HEK293 (cell line): ENCODE measurements around the gene PKP2.
A peak's percentile ranks its signal among the peaks of the same experiment; 100 is the strongest.
"Not testable (repeated sequence)": the region's sequence is repeated elsewhere in the genome, so short reads cannot be mapped to it uniquely, and the experiment has no call there.

Experiments used
- CTCF ChIA-PET: fragments of 350-600 bp; formaldehyde crosslinking; extraction: SDS; loops from one replicate; lab custom pipeline; 2021; ENCODE audit warnings: antibody characterized with exemption; lab: Yijun Ruan, JAX
- POLR2A ChIA-PET: fragments of 300-600 bp; formaldehyde crosslinking; extraction: SDS; loops from one replicate; lab custom pipeline; 2020; ENCODE audit warnings: antibody characterized with exemption, inconsistent platforms; lab: Yijun Ruan, JAX
- H3K27ac ChIP-seq: fragments of 200-500 bp; sonication (Bioruptor generic); 2 replicates; pipeline ENCODE4 v1.5.1; 2014; ENCODE audit warnings: low read depth, low read length, control low read depth, inconsistent platforms; ENCODE audit errors: extremely low read depth
- H3K36me3 ChIP-seq, 2 experiments: fragments of 200-500 bp in 1 of 2; sonication (Bioruptor generic) in 1 of 2; 1 replicate in 1 of 2; 2 replicates in 1 of 2; pipeline ENCODE4 v1.5.1; 2014 to 2017; ENCODE audit warnings: inconsistent platforms in 2 of 2, low read length in 2 of 2; ENCODE audit not compliant: control insufficient read depth in 2 of 2, insufficient read depth in 1 of 2
- H3K4me1 ChIP-seq: fragments of 200-500 bp; sonication (Bioruptor generic); 2 replicates; pipeline ENCODE4 v1.5.1; 2014; ENCODE audit warnings: mild to moderate bottlenecking, low read length, inconsistent platforms; ENCODE audit not compliant: control insufficient read depth, insufficient read depth
- H3K4me3 ChIP-seq: 2 replicates; pipeline ENCODE4 v1.5.1; 2011; ENCODE audit warnings: low read depth, mild to moderate bottlenecking, control low read depth, low read length, moderate library complexity
- H3K9me3 ChIP-seq: fragments of 200-500 bp; sonication (Bioruptor generic); 2 replicates; pipeline ENCODE4 v1.5.1; 2014; ENCODE audit warnings: low read depth, low read length, inconsistent platforms; ENCODE audit not compliant: control insufficient read depth, insufficient read depth
- FEZF1 ChIP-seq: fragments of 450-650 bp; formaldehyde crosslinking; IDR thresholded peaks from 2 replicates; pipeline ENCODE4 v1.5.1; 2016; ENCODE audit warnings: missing biosample characterization, missing genetic modification characterization
- PRDM1 ChIP-seq: fragments of 450-650 bp; formaldehyde crosslinking; IDR thresholded peaks from 2 replicates; pipeline ENCODE4; 2016; ENCODE audit warnings: missing biosample characterization, missing genetic modification characterization
- PRDM4 ChIP-seq: fragments of 450-650 bp; formaldehyde crosslinking; IDR thresholded peaks from 2 replicates; pipeline ENCODE4 v1.5.1; 2017; ENCODE audit warnings: missing biosample characterization, missing genetic modification characterization
- TCF7L2 ChIP-seq: IDR thresholded peaks from 2 replicates; pipeline ENCODE4 v1.6.1; 2011; ENCODE audit warnings: low read depth, mild to moderate bottlenecking, inconsistent platforms, low read length, moderate library complexity, borderline replicate concordance
- ZBTB17 ChIP-seq: fragments of 450-650 bp; formaldehyde crosslinking; IDR thresholded peaks from 2 replicates; pipeline ENCODE4 v1.5.1; 2016; ENCODE audit warnings: missing biosample characterization, missing genetic modification characterization
- ZBTB6 ChIP-seq: fragments of 450-650 bp; formaldehyde crosslinking; IDR thresholded peaks from 2 replicates; pipeline ENCODE4 v1.5.1; 2017; ENCODE audit warnings: missing biosample characterization, missing genetic modification characterization
- ZNF169 ChIP-seq: fragments of 450-650 bp; formaldehyde crosslinking; IDR thresholded peaks from 2 replicates; pipeline ENCODE4 v1.5.1; 2016; ENCODE audit warnings: missing biosample characterization, missing genetic modification characterization
- ZNF174 ChIP-seq: fragments of 450-650 bp; formaldehyde crosslinking; IDR thresholded peaks from 2 replicates; pipeline ENCODE4 v1.5.0; 2017; ENCODE audit warnings: missing biosample characterization, mild to moderate bottlenecking, missing genetic modification characterization
- ZNF266 ChIP-seq: fragments of 450-650 bp; formaldehyde crosslinking; IDR thresholded peaks from 2 replicates; pipeline ENCODE4 v1.5.1; 2016; ENCODE audit warnings: missing biosample characterization, missing genetic modification characterization, low read depth
- ZNF362 ChIP-seq: fragments of 450-650 bp; formaldehyde crosslinking; IDR thresholded peaks from 2 replicates; pipeline ENCODE4 v1.5.1; 2016; ENCODE audit warnings: missing biosample characterization, missing genetic modification characterization
- ZNF404 ChIP-seq: fragments of 450-650 bp; formaldehyde crosslinking; IDR thresholded peaks from 2 replicates; pipeline ENCODE4 v1.5.1; 2017; ENCODE audit warnings: missing biosample characterization, missing genetic modification characterization
- ZNF544 ChIP-seq: fragments of 450-650 bp; formaldehyde crosslinking; IDR thresholded peaks from 2 replicates; pipeline ENCODE4 v1.5.0; 2017; ENCODE audit warnings: missing biosample characterization, missing genetic modification characterization
- ZNF654 ChIP-seq: fragments of 450-650 bp; formaldehyde crosslinking; IDR thresholded peaks from 2 replicates; pipeline ENCODE4 v1.5.1; 2016; ENCODE audit warnings: low read depth, missing biosample characterization, missing genetic modification characterization
- ZNF830 ChIP-seq: fragments of 450-650 bp; IDR thresholded peaks from 2 replicates; pipeline ENCODE4 v1.5.0; 2018; ENCODE audit warnings: missing biosample characterization, missing genetic modification characterization, low read depth, mild to moderate bottlenecking, moderate library complexity

Gene PKP2

GRCh38 chr12:32893043-32893442 lies 3.5 kb downstream of the PKP2 start:
- peak overlapping the region; percentile 57 for H3K27ac ChIP-seq
- CTCF ChIA-PET = interaction anchor here (0.9 to 2.1 kb wide), 6 partner anchors 11 to 139 kb away, joined by 3 to 5 read pairs (median 3); partner anchors contain the start of gene YARS2
- no peaks in the 10 kb centered on the region; a peak in 1 of 3 replicates for H3K36me3 ChIP-seq
- TF ChIP-seq ZNF654 (no peak), ZNF266 (tag by site-specific recombination) (no peak), PRDM4 (0 out of 2 replicates have a peak, but pooled peaks have one; percentile 22)
- TF ChIP-seq, all 188 proteins: peak for 1
- Histone ChIP-seq H3K4me3 (no peak overlapping the region), H3K9me3 (no peaks in the 10 kb centered on the region), H3K4me1 (peaks cover 22% of the 10 kb centered on the region)
- POLR2A ChIA-PET = interaction anchor here (1.1 kb wide), 1 partner anchor 137 kb away, joined by 3 read pairs; the partner anchor contains the start of gene YARS2

- H3K9me3 ChIP-seq, H3K27ac ChIP-seq, H3K36me3 ChIP-seq, H3K4me3 ChIP-seq: not testable (repeated sequence)
- ChIA-PET CTCF (interaction anchor here (0.9 to 2.1 kb wide), 5 partner anchors 10 to 137 kb away, joined by 3 to 5 read pairs (median 3); partner anchors contain the start of gene YARS2), POLR2A (interaction anchor here (1.1 kb wide), 1 partner anchor 137 kb away, joined by 3 read pairs; the partner anchor contains the start of gene YARS2)
- H3K4me1 ChIP-seq = peaks cover 15% of the 10 kb centered on the region
These were observed 4.2 kb downstream of the PKP2 start for GRCh38 chr12:32892369-32892768.

GRCh38 chr12:32891956-32892355 lies 4.6 kb downstream of the PKP2 start:
- H3K4me3 ChIP-seq = no peak overlapping the region
- no peak overlapping the region for H3K27ac ChIP-seq
- ChIA-PET CTCF (interaction anchor here (1.0 kb wide), 1 partner anchor 28 kb away, joined by 3 read pairs; no protein-coding TSS in a partner anchor), POLR2A (no interaction called here)
- H3K36me3 ChIP-seq = no peaks in the 10 kb centered on the region; a peak in 1 of 3 replicates
- TF ChIP-seq ZNF544 (tag by site-specific recombination) (no peak), PRDM1 (peak; percentile 88), ZNF174 (tag by site-specific recombination) (no peak), ZNF362 (tag by site-specific recombination) (peak; percentile 72), TCF7L2 (no peak), ZNF169 (tag by site-specific recombination) (no peak), ZBTB6 (tag by site-specific recombination) (0 out of 2 replicates have a peak, but pooled peaks have one; percentile 47), ZNF404 (tag by site-specific recombination) (no peak), ZBTB17 (tag by site-specific recombination) (0 out of 2 replicates have a peak, but pooled peaks have one; percentile 10)
- H3K4me1 ChIP-seq = peaks cover 14% of the 10 kb centered on the region
- H3K9me3 ChIP-seq = no peaks in the 10 kb centered on the region

GRCh38 chr12:32891526-32891925 lies 5.1 kb downstream of the PKP2 start:
- Histone ChIP-seq H3K27ac (no peak overlapping the region), H3K4me3 (no peak overlapping the region), H3K9me3 (no peaks in the 10 kb centered on the region), H3K4me1 (peaks cover 14% of the 10 kb centered on the region), H3K36me3 (no peaks in the 10 kb centered on the region; a peak in 1 of 3 replicates)
- TF ChIP-seq FEZF1 (tag by site-specific recombination) (0 out of 2 replicates have a peak, but pooled peaks have one; percentile 7), ZNF830 (tag by site-specific recombination) (no peak)
- ChIA-PET POLR2A (no interaction called here), CTCF (interaction anchor here (1.0 kb wide), 1 partner anchor 28 kb away, joined by 3 read pairs; no protein-coding TSS in a partner anchor)
